WTC11 (cell line): ENCODE data around the gene SLC30A2.

Source experiments
- CTCF ChIP-seq: fragments of 200-600 bp; IDR thresholded peaks from 2 replicates; pipeline ENCODE4 v1.8.0; 2022; ENCODE audit warnings: antibody characterized with exemption
- GABPB1 ChIP-seq: sonication (generic); formaldehyde crosslinking; IDR thresholded peaks from 2 replicates; pipeline ENCODE4 v1.8.1; 2023; ENCODE audit warnings: mild to moderate bottlenecking, missing genetic modification reagents
- IRF2 ChIP-seq: sonication (generic); formaldehyde crosslinking; IDR thresholded peaks from 2 replicates; pipeline ENCODE4 v1.8.0; 2022; ENCODE audit warnings: low read depth, missing genetic modification reagents, borderline replicate concordance
- MAX ChIP-seq: sonication (generic); formaldehyde crosslinking; IDR thresholded peaks from 2 replicates; pipeline ENCODE4 v1.8.0; 2022; ENCODE audit warnings: mild to moderate bottlenecking, missing genetic modification reagents

- TF ChIP-seq MAX (CRISPR knock-in tag), result no peak
- TF ChIP-seq CTCF, result no peak
- no peak for TF ChIP-seq GABPB1 (CRISPR knock-in tag)
- TF ChIP-seq IRF2 (CRISPR knock-in tag), result no peak
Measured at GRCh38 chr1:25990702-25991395, 55.1 kb downstream of the SLC30A2 start.
